ENCODE data around the gene CDK15. TPM values are rescaled to one million over a fixed set of nuclear protein-coding genes. Genes with fewer than 3 reads are reported as not detected.

CDK15 gene
- total RNA-seq, 1 experiment from 2014 or later, result not detected

GRCh38 chr2:201837824-201838431 is 31.6 kb downstream of the CDK15 start:
- 0 out of 4 replicates have a peak, but pooled peaks cover 0 to 2% of the 10 kb centered on the region in 2 experiments for H3K4me1 ChIP-seq (ENCODE audit: control insufficient read depth in 1 of 2, insufficient read depth in 2 of 2, low read length in 2 of 2)
- DNase-seq (ENCODE audit: low read depth, low spot score) (no peak), ATAC-seq (no peak)
- H3K4me3 ChIP-seq (replicated peaks in 1 of 2; ENCODE audit: low read depth in 1 of 2, low read length in 2 of 2), result no peak overlapping the region
- no peaks in the 10 kb centered on the region for H4K20me1 ChIP-seq (ENCODE audit: insufficient read depth)
- H3K4me2 ChIP-seq (ENCODE audit: low read length), result no peak overlapping the region
- H3K27me3 ChIP-seq (ENCODE audit: insufficient read depth, low read length), result no peaks in the 10 kb centered on the region
- intact Hi-C loops (cut with micrococcal nuclease), result no loop called here
- CTCF ChIA-PET, result no interaction called here
- no peak overlapping the region for H3K27ac ChIP-seq (ENCODE audit: low read depth, low read length)
- RAD21 ChIA-PET (ENCODE audit: low non-redundant PET in 1 of 2, low total read pairs in 2 of 2, uncharacterized antibody in 2 of 2, unreplicated experiment in 2 of 2), result no interaction called here
- no peaks in the 10 kb centered on the region; a peak in 2 of 4 replicates for H3K9me3 ChIP-seq (ENCODE audit: control insufficient read depth in 1 of 2, insufficient read depth in 1 of 2, low read depth in 1 of 2, low read length in 2 of 2)
- no peak overlapping the region for H2AFZ ChIP-seq (ENCODE audit: low read depth, low read length, poor library complexity, severe bottlenecking)
- no peaks in the 10 kb centered on the region for H3K36me3 ChIP-seq (ENCODE audit: control insufficient read depth in 1 of 2, insufficient read depth in 2 of 2, low read length in 2 of 2)
- no peaks in the 10 kb centered on the region for H3K79me2 ChIP-seq (ENCODE audit: insufficient read depth, low read length)
- no TSS peak for BruUV-seq (replicated peaks)
- no peak for TF ChIP-seq POLR2AphosphoS5 (IDR thresholded peaks at IDR 0.05; ENCODE audit: low read depth, low read length)
- TF ChIP-seq, protein P1, sequence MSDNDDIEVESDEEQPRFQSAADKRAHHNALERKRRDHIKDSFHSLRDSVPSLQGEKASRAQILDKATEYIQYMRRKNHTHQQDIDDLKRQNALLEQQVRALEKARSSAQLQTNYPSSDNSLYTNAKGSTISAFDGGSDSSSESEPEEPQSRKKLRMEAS (IDR thresholded peaks at IDR 0.05), result no peak
- no peaks in the 10 kb centered on the region for H3K9me2 ChIP-seq (ENCODE audit: insufficient read depth)
- POLR2A ChIA-PET, result no interaction called here
- no peak overlapping the region for H3K9ac ChIP-seq (ENCODE audit: low read length)

DNA sequence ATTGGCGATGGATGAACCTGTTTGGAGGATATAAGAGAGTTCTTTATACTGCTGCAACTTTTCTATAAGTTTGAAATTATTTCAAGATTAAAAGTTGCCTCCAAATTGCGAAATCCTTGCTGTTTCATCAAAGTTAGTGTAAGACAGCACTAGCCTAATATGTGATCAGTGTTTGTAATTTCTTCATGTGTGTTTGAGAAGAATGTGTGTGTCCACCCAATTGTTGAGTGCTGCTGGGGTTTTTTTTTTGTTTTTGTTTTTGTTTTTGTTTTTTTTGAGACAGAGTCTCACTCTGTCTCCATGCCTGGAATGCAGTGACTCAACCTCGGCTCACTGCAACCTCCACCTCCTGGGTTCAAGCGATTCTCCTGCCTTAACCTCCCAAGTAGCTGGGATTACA is 33.4 kb downstream of the CDK15 start:
- TF ChIP-seq SRF (IDR thresholded peaks at IDR 0.05; ENCODE audit: low read depth) (no peak), CTCF (IDR thresholded peaks at IDR 0.05 in 2 of 3, conservative IDR thresholded peaks at IDR 0.05 in 1 of 3; ENCODE audit: borderline replicate concordance in 1 of 3, insufficient read depth in 1 of 3, low read depth in 2 of 3, low read length in 2 of 3) (no peak), EZH2 (IDR thresholded peaks at IDR 0.05) (no peak)
- Histone ChIP-seq H3K4me2 (ENCODE audit: low read length) (no peak overlapping the region), H3K9me3 (ENCODE audit: control insufficient read depth in 1 of 2, insufficient read depth in 1 of 2, low read depth in 1 of 2, low read length in 2 of 2) (no peaks in the 10 kb centered on the region; a peak in 2 of 4 replicates), H3K9me2 (ENCODE audit: insufficient read depth) (no peaks in the 10 kb centered on the region), H3K4me1 (ENCODE audit: control insufficient read depth in 1 of 2, insufficient read depth in 2 of 2, low read length in 2 of 2) (0 out of 4 replicates have a peak, but pooled peaks cover 0 to 2% of the 10 kb centered on the region in 2 experiments), H3K36me3 (ENCODE audit: control insufficient read depth in 1 of 2, insufficient read depth in 2 of 2, low read length in 2 of 2) (no peaks in the 10 kb centered on the region), H4K20me1 (ENCODE audit: insufficient read depth) (no peaks in the 10 kb centered on the region), H3K4me3 (replicated peaks in 1 of 2; ENCODE audit: low read depth in 1 of 2, low read length in 2 of 2) (no peak overlapping the region), H3K27me3 (ENCODE audit: insufficient read depth, low read length) (no peaks in the 10 kb centered on the region), H3K9ac (ENCODE audit: low read length) (no peak overlapping the region), H3K79me2 (ENCODE audit: insufficient read depth, low read length) (no peaks in the 10 kb centered on the region), H2AFZ (ENCODE audit: low read depth, low read length, poor library complexity, severe bottlenecking) (no peak overlapping the region), H3K27ac (ENCODE audit: low read depth, low read length) (no peak overlapping the region)
- DNase-seq (ENCODE audit: low read depth, low spot score), result no peak
- no peak for ATAC-seq
- CTCF ChIA-PET, result no interaction called here
- BruUV-seq (replicated peaks), result no TSS peak
- POLR2A ChIA-PET, result no interaction called here
- RAD21 ChIA-PET (ENCODE audit: low non-redundant PET in 1 of 2, low total read pairs in 2 of 2, uncharacterized antibody in 2 of 2, unreplicated experiment in 2 of 2), result no interaction called here
- intact Hi-C loops (cut with micrococcal nuclease), result no loop called here

Measured in HCT116 (cell line).